K562 (cell line): ENCODE measurements around the gene DHX58. TPM values are rescaled to one million over a fixed set of nuclear protein-coding genes. Genes with fewer than 3 reads are reported as not detected.
A peak's percentile ranks its signal among the peaks of the same experiment; 100 is the strongest.

Source experiments
- ATAC-seq: fragments of 200-7000 bp; cut with Tn5 transposase; 3 replicates; pipeline ENCODE4 v1.9.1; 2020; ENCODE audit warnings: moderate library complexity
- BruUV-seq: library from RNA; stranded (reverse); fragments of 400-500 nt; replicated peaks from 2 replicates; lab custom pipeline; 2021; lab: Mats Ljungman, UMichigan
- CTCF ChIA-PET: fragments of 300-600 bp; formaldehyde crosslinking; extraction: SDS; loops from one replicate; lab custom pipeline; 2021; ENCODE audit warnings: low intra/inter-chr PET ratio; lab: Yijun Ruan, JAX
- POLR2A ChIA-PET: fragments of 300-600, 350-650 bp; sonication (Branson Sonifier 250); formaldehyde crosslinking; extraction: SDS; loops from one replicate; lab custom pipeline; 2021; ENCODE audit warnings: antibody characterized with exemption, inconsistent platforms; lab: Yijun Ruan, JAX
- DNase-seq, 4 experiments: peaks; one replicate each; pipeline versions ENCODE4 v3.0.0 to v3.0.0-alpha.2; 2011 to 2018; ENCODE audit warnings: low spot score in 3 of 4, mixed read lengths in 3 of 4; ENCODE audit errors: extremely low read depth in 1 of 4
- FAIRE-seq: peaks from 2 replicates; lab custom pipeline; 2011; peaks lifted over from hg19 to GRCh38; lab: Jason Lieb, UNC
- H2AFZ ChIP-seq: 2 replicates; pipeline ENCODE4 v1.6.0; 2011; ENCODE audit warnings: low read depth, low read length, control low read depth, inconsistent platforms
- H3K27ac ChIP-seq: fragments of 200-600 bp; 3 replicates; pipeline ENCODE4 v1.8.0; 2011; ENCODE audit warnings: low read depth, mild to moderate bottlenecking, control low read depth, inconsistent platforms, low read length, moderate library complexity, mixed read lengths; ENCODE audit errors: extremely low read depth
- H3K27me3 ChIP-seq, 2 experiments: fragments of 300-600 bp in 1 of 2; 2 replicates in 1 of 2; 3 replicates in 1 of 2; pipeline versions ENCODE4 v1.6.0 to v1.8.0; 2011; ENCODE audit warnings: inconsistent platforms in 2 of 2, low read length in 2 of 2, mild to moderate bottlenecking in 1 of 2, mixed read lengths in 1 of 2, moderate library complexity in 1 of 2; ENCODE audit not compliant: control insufficient read depth in 2 of 2, insufficient read depth in 2 of 2
- H3K36me3 ChIP-seq: fragments of 300-600 bp; 3 replicates; pipeline ENCODE4 v1.8.0; 2011; ENCODE audit warnings: mild to moderate bottlenecking, low read length, inconsistent platforms; ENCODE audit not compliant: control insufficient read depth, insufficient read depth
- H3K4me1 ChIP-seq, 2 experiments: fragments of 200-600 bp in 1 of 2; replicated peaks in 1 of 2; 2 replicates in 1 of 2; 3 replicates in 1 of 2; pipeline versions ENCODE4 v1.5.1 to v1.8.0; 2011; ENCODE audit warnings: inconsistent platforms in 2 of 2, low read length in 2 of 2, mild to moderate bottlenecking in 1 of 2, mixed read lengths in 1 of 2, moderate library complexity in 1 of 2; ENCODE audit not compliant: control insufficient read depth in 2 of 2, insufficient read depth in 2 of 2
- H3K4me2 ChIP-seq: 2 replicates; pipeline ENCODE4 v1.6.1; 2011; ENCODE audit warnings: low read length, control low read depth, inconsistent platforms, mixed read lengths; ENCODE audit not compliant: insufficient read depth
- H3K4me3 ChIP-seq: fragments of 200-600 bp; sonication (generic), shearing (Covaris generic); 2 replicates; pipeline ENCODE4 v1.5.1; 2016; ENCODE audit warnings: control low read depth, inconsistent platforms
- H3K79me2 ChIP-seq: fragments of 200-600 bp; 3 replicates; pipeline ENCODE4 v1.8.0; 2011; ENCODE audit warnings: low read length, inconsistent platforms; ENCODE audit not compliant: control insufficient read depth, insufficient read depth
- H3K9ac ChIP-seq, 2 experiments: 2 replicates each; pipeline versions ENCODE4 v1.6.0 to v1.6.1; 2011; ENCODE audit warnings: low read depth in 2 of 2, low read length in 2 of 2, control low read depth in 1 of 2, inconsistent platforms in 1 of 2, mild to moderate bottlenecking in 1 of 2, mixed read lengths in 1 of 2; ENCODE audit not compliant: insufficient read depth in 1 of 2
- H3K9me1 ChIP-seq: one replicate; pipeline ENCODE4 v1.6.0; 2011; ENCODE audit warnings: inconsistent platforms, mild to moderate bottlenecking, low read length, moderate library complexity; ENCODE audit not compliant: control insufficient read depth, insufficient read depth
- H3K9me3 ChIP-seq: replicated peaks from 2 replicates; pipeline ENCODE4 v1.5.1; 2011; ENCODE audit warnings: low read depth, low read length, inconsistent platforms; ENCODE audit not compliant: control insufficient read depth, insufficient read depth
- H4K20me1 ChIP-seq: replicated peaks from 2 replicates; pipeline ENCODE4 v1.6.1; 2011; ENCODE audit warnings: low read length, inconsistent platforms, mixed read lengths; ENCODE audit not compliant: control insufficient read depth, insufficient read depth
- BCL6 ChIP-seq: fragments of 250-450 bp; sonication (Bioruptor Pico); IDR thresholded peaks from 2 replicates; pipeline ENCODE4 v1.4.0; 2020
- CC2D1A ChIP-seq: fragments of 450-650 bp; IDR thresholded peaks from 2 replicates; pipeline ENCODE4 v1.6.1; 2017; ENCODE audit warnings: mild to moderate bottlenecking
- DDX20 ChIP-seq: fragments of 450-650 bp; IDR thresholded peaks from 2 replicates; pipeline ENCODE4 v1.6.1; 2016; ENCODE audit warnings: missing genetic modification characterization, low read depth, mild to moderate bottlenecking, missing compliant biosample characterization, moderate library complexity
- ELF2 ChIP-seq: fragments of 250-450 bp; sonication (Bioruptor Pico); IDR thresholded peaks from 2 replicates; pipeline ENCODE4 v1.5.0; 2021; ENCODE audit warnings: mild to moderate bottlenecking
- HBP1 ChIP-seq: fragments of 450-650 bp; formaldehyde crosslinking; IDR thresholded peaks from 2 replicates; pipeline ENCODE4 v1.4.0; 2022; ENCODE audit warnings: missing genetic modification characterization
- HMGXB4 ChIP-seq: sonication (generic); formaldehyde crosslinking; IDR thresholded peaks from 2 replicates; pipeline ENCODE4 v1.8.1; 2023; ENCODE audit warnings: mild to moderate bottlenecking, missing genetic modification reagents
- MTA2 ChIP-seq: fragments of 450-650 bp; IDR thresholded peaks from 2 replicates; pipeline ENCODE4 v1.6.1; 2016; ENCODE audit warnings: low read depth
- MXD1 ChIP-seq: fragments of 250-450 bp; sonication (Bioruptor Pico); IDR thresholded peaks from 2 replicates; pipeline ENCODE4 v1.8.0; 2021; ENCODE audit warnings: borderline replicate concordance, mild to moderate bottlenecking, moderate library complexity; ENCODE audit not compliant: poor library complexity, severe bottlenecking
- POLR2G ChIP-seq: fragments of 200-400 bp; formaldehyde crosslinking; IDR thresholded peaks from 2 replicates; pipeline ENCODE4 v1.6.1; 2017; ENCODE audit warnings: low read depth, mild to moderate bottlenecking, antibody characterized with exemption, low read length, moderate library complexity
- RAD21 ChIP-seq, 2 experiments: fragments of 250-450 bp in 1 of 2; fragments of 450-650 bp in 1 of 2; sonication (Bioruptor Pico) in 1 of 2; formaldehyde crosslinking in 1 of 2; IDR thresholded peaks in 1 of 2; conservative IDR thresholded peaks in 1 of 2; 2 replicates each; pipeline versions ENCODE4 v1.4.0 to v1.8.0; 2020 to 2022; ENCODE audit warnings: mild to moderate bottlenecking in 2 of 2, moderate library complexity in 1 of 2
- SRF ChIP-seq, 2 experiments: fragments of 250-450, 450-650 bp in 1 of 2; sonication (Bioruptor Pico) in 1 of 2; sonication (generic) in 1 of 2; formaldehyde crosslinking; IDR thresholded peaks; 2 replicates each; pipeline versions ENCODE4 v1.5.0 to v1.5.1; 2020 to 2022; ENCODE audit warnings: mild to moderate bottlenecking in 1 of 2, missing genetic modification reagents in 1 of 2
- TEAD1 ChIP-seq, 2 experiments: fragments of 450-650 bp in 1 of 2; sonication (generic) in 1 of 2; formaldehyde crosslinking; IDR thresholded peaks; 2 replicates each; pipeline versions ENCODE4 v1.4.0 to v1.8.0; 2020 to 2022; ENCODE audit warnings: mild to moderate bottlenecking in 2 of 2, missing genetic modification reagents in 1 of 2
- THRA ChIP-seq: fragments of 450-650 bp; IDR thresholded peaks from 2 replicates; pipeline ENCODE4 v1.6.1; 2017; ENCODE audit warnings: mild to moderate bottlenecking, moderate library complexity
- ZHX1 ChIP-seq: fragments of 150-350 bp; conservative IDR thresholded peaks from 2 replicates; pipeline ENCODE4 v1.6.1; 2014; ENCODE audit warnings: low read length
- WGBS: fragments of 100-300 bp; shearing (Covaris generic); methylation state at CpG from one replicate; pipeline ENCODE4 v1.1.6; 2016; ENCODE audit warnings: low coverage, mixed read lengths; ENCODE audit not compliant: insufficient coverage; ENCODE audit errors: missing lambda C conversion rate; 5-methylcytosine and 5-hydroxymethylcytosine counted together
- in situ Hi-C: fragments of 300-500 bp; cut with MboI; formaldehyde crosslinking; loops from 4 replicates; pipeline ENCODE4 v1.15.0; 2018; ENCODE audit warnings: inconsistent platforms, mixed read lengths
- intact Hi-C: fragments of 100-400 bp; cut with micrococcal nuclease; formaldehyde crosslinking; loops from 2 replicates; pipeline ENCODE4 v1.14.2; 2022
- polyA plus RNA-seq, 8 experiments: library from polyadenylated mRNA; depleted of rRNA in 4 of 8; stranded (reverse) in 5 of 8; unstranded in 3 of 8; fragments of >200 nt; fragmentation: Nextera tagmentation in 2 of 8; fragmentation: Illumina TruSeq in 1 of 8; extraction: Ambion mirVana in 2 of 8; extraction: Trizol in 1 of 8; gene quantifications; 2 replicates each; pipeline versions ENCODE4 v1.2.1 to v1.2.3, GENCODE V29; 2011 to 2014; ENCODE audit warnings: inconsistent platforms in 1 of 8, missing spikeins in 1 of 8
- total RNA-seq, 7 experiments: library from RNA; depleted of rRNA in 6 of 7; stranded (reverse); fragments of >200 nt in 6 of 7; fragmentation: Illumina TruSeq in 2 of 7; extraction: Trizol in 2 of 7; gene quantifications; 2 replicates each; pipeline versions ENCODE4 v1.2.1 to v1.2.3, GENCODE V29; 2011 to 2021; ENCODE audit warnings: low replicate concordance in 1 of 7

DHX58 gene
- total and polyA plus RNA-seq, 9 of the 15 experiments (the other 6 are each of a cell fraction or from before 2014, with no cell fraction given) = 0.15 to 3.0 (median 1.4) TPM

GRCh38 chr17:42111265-42111636, 1.3 kb downstream of the DHX58 start:
- ChIA-PET POLR2A (interaction anchor here (0.7 to 2.0 kb wide), 3 partner anchors 9 to 146 kb away, joined by 3 to 6 read pairs (median 3); partner anchors contain the start of gene KAT2A), CTCF (interaction anchor here (0.6 kb wide), 1 partner anchor 91 kb away, joined by 3 read pairs; the partner anchor contains the start of gene NKIRAS2)
- Histone ChIP-seq H3K27ac (no peak overlapping the region), H3K9me1 (no peaks in the 10 kb centered on the region), H3K36me3 (peaks cover 29% of the 10 kb centered on the region; the same call in 2 of the 3 replicates), H3K27me3 (no peaks in the 10 kb centered on the region), H3K4me3 (no peak overlapping the region), H3K79me2 (no peaks in the 10 kb centered on the region), H3K9ac (no peak overlapping the region; a peak in 1 of 4 replicates), H3K9me3 (no peaks in the 10 kb centered on the region), H3K4me1 (peaks cover 12 to 54% of the 10 kb centered on the region in 2 experiments; a peak in 4 of 5 replicates), H3K4me2 (no peak overlapping the region), H2AFZ (no peak overlapping the region), H4K20me1 (no peaks in the 10 kb centered on the region)
- WGBS = 58% methylated on average over 11 of the region's 11 CpGs
- intact Hi-C loops (no loop called here), in situ Hi-C loops (loop anchor here (5.0 to 25.0 kb wide), 3 partner anchors 84 to 374 kb away; partner anchors contain the start of gene HAP1)
- no peak for FAIRE-seq
- BruUV-seq = no TSS peak
- DNase-seq = no peak
- no peak for ATAC-seq
- TF ChIP-seq RAD21 (CRISPR knock-in tag; conservative IDR thresholded peaks at IDR 0.05 in 1 of 2, IDR thresholded peaks at IDR 0.05 in 1 of 2) = no peak
- TF ChIP-seq CC2D1A = no peak
- no peak for TF ChIP-seq DDX20 (tag)
- TF ChIP-seq POLR2G = 0 out of 2 replicates have a peak, but pooled peaks have one; percentile 3
- no peak for TF ChIP-seq MXD1 (CRISPR knock-in tag)
- no peak for TF ChIP-seq SRF (CRISPR knock-in tag; IDR thresholded peaks at IDR 0.05)
- TF ChIP-seq HBP1 = no peak
- TF ChIP-seq MTA2 = no peak
- TF ChIP-seq BCL6 = no peak
- TF ChIP-seq TEAD1 (CRISPR knock-in tag; IDR thresholded peaks at IDR 0.05) = no peak
- no peak for TF ChIP-seq ZHX1
- no peak for TF ChIP-seq HMGXB4 (CRISPR knock-in tag)
- no peak for TF ChIP-seq THRA
- no peak for TF ChIP-seq ELF2 (CRISPR knock-in tag)
